Spleen (tissue), 11 donors: ENCODE data around the gene APC. TPM values are rescaled to one million over a fixed set of nuclear protein-coding genes. Genes with fewer than 3 reads are reported as not detected.

ENCODE experiments used
- DNase-seq: peaks from one replicate; pipeline ENCODE4 v3.0.0-alpha.2; 2020
- H3K27ac ChIP-seq, 8 donors: fragments of 200-600 bp; sonication (generic) in 7 of 8; 1 replicate in 4 of 8; 2 replicates in 4 of 8; pipeline versions ENCODE4 v1.5.0 to v1.8.0; 2016 to 2021; ENCODE audit warnings: inconsistent platforms in 4 of 8, mild to moderate bottlenecking in 4 of 8, moderate library complexity in 1 of 8
- H3K27me3 ChIP-seq, 7 donors: fragments of 200-600 bp; sonication (generic) in 6 of 7; replicated peaks in 1 of 7; 1 replicate in 4 of 7; 2 replicates in 3 of 7; pipeline versions ENCODE4 v1.5.0 to v1.8.0; 2016 to 2021; ENCODE audit warnings: inconsistent platforms in 3 of 7, mild to moderate bottlenecking in 1 of 7
- H3K36me3 ChIP-seq, 6 donors: fragments of 200-600 bp; sonication (generic) in 5 of 6; 1 replicate in 4 of 6; 2 replicates in 2 of 6; pipeline versions ENCODE4 v1.5.0 to v1.8.0; 2016 to 2021; ENCODE audit warnings: inconsistent platforms in 2 of 6
- H3K4me1 ChIP-seq, 6 donors: fragments of 200-600 bp; sonication (generic) in 5 of 6; 1 replicate in 3 of 6; 2 replicates in 3 of 6; pipeline versions ENCODE4 v1.5.0 to v1.8.0; 2016 to 2021; ENCODE audit warnings: inconsistent platforms in 3 of 6
- H3K4me3 ChIP-seq, 8 donors: fragments of 200-600 bp; sonication (generic) in 7 of 8; 1 replicate in 4 of 8; 2 replicates in 4 of 8; pipeline versions ENCODE4 v1.5.0 to v1.8.0; 2016 to 2021; ENCODE audit warnings: inconsistent platforms in 4 of 8, mild to moderate bottlenecking in 4 of 8, moderate library complexity in 2 of 8
- H3K9me3 ChIP-seq, 8 donors: fragments of 200-600 bp; sonication (generic) in 7 of 8; 1 replicate in 4 of 8; 2 replicates in 4 of 8; pipeline versions ENCODE4 v1.5.0 to v1.8.0; 2016 to 2021; ENCODE audit warnings: inconsistent platforms in 4 of 8
- CTCF ChIP-seq, 11 experiments: fragments of 200-600 bp in 7 of 11; fragments of 450-650 bp in 4 of 11; sonication (generic) in 4 of 11; IDR thresholded peaks in 8 of 11; conservative IDR thresholded peaks in 3 of 11; 1 replicate in 7 of 11; 2 replicates in 4 of 11; pipeline versions ENCODE4 v1.4.0 to v1.8.0; 2016 to 2021; ENCODE audit warnings: antibody characterized with exemption in 11 of 11, inconsistent platforms in 4 of 11, mild to moderate bottlenecking in 1 of 11
- POLR2A ChIP-seq, 3 donors: fragments of 450-650 bp; IDR thresholded peaks; one replicate each; pipeline ENCODE4 v1.5.1; 2017; ENCODE audit warnings: antibody characterized with exemption in 3 of 3, mild to moderate bottlenecking in 1 of 3
- POLR2AphosphoS5 ChIP-seq, 3 donors: sonication (generic); formaldehyde crosslinking; IDR thresholded peaks; one replicate each; pipeline ENCODE4 v1.5.1; 2017; ENCODE audit warnings: antibody characterized with exemption in 3 of 3
- WGBS, 5 donors: extraction: QIAGEN DNeasy Blood & Tissue Kit in 3 of 5; methylation state at CpG; one replicate each; pipeline versions ENCODE4 v1.1.5 to v1.1.7; 2013 to 2018; 5-methylcytosine and 5-hydroxymethylcytosine counted together
- intact Hi-C: fragments of 100-400 bp; cut with DNase I; formaldehyde crosslinking; loops from one replicate; pipeline ENCODE4 v1.15.0; 2023; ENCODE audit warnings: low total_unique reads
- polyA plus RNA-seq, 3 donors: library from polyadenylated mRNA; stranded (reverse); fragments of 200-250 nt; gene quantifications; one replicate each; pipeline ENCODE4 v1.2.1, GENCODE V29; 2013
- total RNA-seq, 7 donors: library from RNA; depleted of rRNA in 3 of 7; stranded (reverse); fragments of >200 nt in 3 of 7; fragmentation: NEBNext Ultra II Directional in 4 of 7; extraction: Animal tissue kit (Norgen Biotek cat#: 25700) in 4 of 7; gene quantifications; one replicate each; pipeline versions ENCODE4 v1.1.0 to v1.2.1, GENCODE V29; 2016 to 2021
- donor health status: healthy with polysubstance abuse.
- donor health status: DM: no; HTN: no; CAD: no; lungs with moderate emphysema.
- donor health status: DM: no; HTN: no; CAD: no.
- donor health status: Bipolar disorder and iron deficiency.
- donor health status: healthy.
- donor health status: DM: no; HTN: no; CAD: no.
- donor health status: DM: yes; HTN: yes; CAD: no.

Gene APC
- total and polyA plus RNA-seq, 10 donors, result 2.1 to 83.0 (median 52.5) TPM

GRCh38 chr5:112708103-112708622 is 29.5 kb upstream of the APC start:
- TF ChIP-seq POLR2A (IDR thresholded peaks at IDR 0.05) (no peak), POLR2AphosphoS5 (IDR thresholded peaks at IDR 0.05) (no peak), CTCF (IDR thresholded peaks at IDR 0.05 in 8 of 11, conservative IDR thresholded peaks at IDR 0.05 in 3 of 11) (no peak)
- Histone ChIP-seq H3K27me3 (no peaks in the 10 kb centered on the region), H3K27ac (peak overlapping the region; percentile 77 to 97 (median 92)), H3K4me3 (peak overlapping the region; percentile 63 to 92 (median 80)), H3K4me1 (peaks cover 24 to 64% (median 48%) of the 10 kb centered on the region in 6 donors), H3K36me3 (no peaks in the 10 kb centered on the region), H3K9me3 (no peaks in the 10 kb centered on the region)
- intact Hi-C loops, result no loop called here
- 2 to 3% (median 2%) methylated on average over 10 to 13 of the region's 13 CpGs for WGBS, 5 donors
- DNase-seq, result no peak

GRCh38 chr5:112709416-112709815 is 28.3 kb upstream of the APC start:
- Histone ChIP-seq H3K27ac (no peak overlapping the region), H3K27me3 (no peaks in the 10 kb centered on the region), H3K9me3 (no peaks in the 10 kb centered on the region), H3K4me3 (peak overlapping the region in 1 of 8 donors; percentile 89), H3K36me3 (no peaks in the 10 kb centered on the region), H3K4me1 (peaks cover 24 to 76% (median 56%) of the 10 kb centered on the region in 6 donors)
- intact Hi-C loops, result no loop called here
- DNase-seq, result no peak
- no peak for TF ChIP-seq CTCF (IDR thresholded peaks at IDR 0.05 in 8 of 11, conservative IDR thresholded peaks at IDR 0.05 in 3 of 11)
- TF ChIP-seq POLR2A (IDR thresholded peaks at IDR 0.05), result no peak
- no peak for TF ChIP-seq POLR2AphosphoS5 (IDR thresholded peaks at IDR 0.05)
- WGBS, 5 donors, result 97 to 99% (median 98%) methylated on average over 3 of the region's 3 CpGs

GRCh38 chr5:112710896-112711295 is 26.8 kb upstream of the APC start:
- intact Hi-C loops, result no loop called here
- H3K27ac ChIP-seq, result no peak overlapping the region
- H3K4me3 ChIP-seq, result no peak overlapping the region
- no peaks in the 10 kb centered on the region for H3K27me3 ChIP-seq
- 80 to 95% (median 91%) methylated on average over 4 of the region's 4 CpGs for WGBS, 5 donors
- H3K36me3 ChIP-seq, result no peaks in the 10 kb centered on the region
- peaks cover 24 to 87% (median 59%) of the 10 kb centered on the region in 6 donors for H3K4me1 ChIP-seq
- no peak for DNase-seq
- H3K9me3 ChIP-seq, result no peaks in the 10 kb centered on the region
- no peak for TF ChIP-seq CTCF (IDR thresholded peaks at IDR 0.05 in 8 of 11, conservative IDR thresholded peaks at IDR 0.05 in 3 of 11)
- no peak for TF ChIP-seq POLR2AphosphoS5 (IDR thresholded peaks at IDR 0.05)
- TF ChIP-seq POLR2A (IDR thresholded peaks at IDR 0.05), result no peak

- Histone ChIP-seq H3K27me3 (no peaks in the 10 kb centered on the region), H3K27ac (no peak overlapping the region), H3K4me3 (no peak overlapping the region), H3K9me3 (no peaks in the 10 kb centered on the region), H3K4me1 (peaks cover 24 to 85% (median 61%) of the 10 kb centered on the region in 6 donors), H3K36me3 (no peaks in the 10 kb centered on the region)
- 68 to 80% (median 75%) methylated on average over 3 of the region's 3 CpGs for WGBS, 5 donors
- DNase-seq, result no peak
- TF ChIP-seq POLR2AphosphoS5 (IDR thresholded peaks at IDR 0.05), result no peak
- TF ChIP-seq POLR2A (IDR thresholded peaks at IDR 0.05), result no peak
- no peak for TF ChIP-seq CTCF (IDR thresholded peaks at IDR 0.05 in 8 of 11, conservative IDR thresholded peaks at IDR 0.05 in 3 of 11)
- intact Hi-C loops, result no loop called here
Measured at GRCh38 chr5:112711436-112711835, 26.2 kb upstream of the APC start.
